ENCODE measurements around the gene SNRPA.
A peak's percentile ranks its signal among the peaks of the same experiment; 100 is the strongest.

SNRPA gene

GRCh38 chr19:40735013-40735771, 15.8 kb upstream of the SNRPA start:
- no peak for TF ChIP-seq CTCF (IDR thresholded peaks at IDR 0.05; ENCODE audit: low read depth, low read length)
- DNase-seq (ENCODE audit: extremely low read depth, low read depth): no peak

- no peak for TF ChIP-seq CTCF (IDR thresholded peaks at IDR 0.05; ENCODE audit: low read depth, low read length)
- DNase-seq (ENCODE audit: extremely low read depth, low read depth): no peak
Observed at GRCh38 chr19:40736661-40737060, 14.3 kb upstream of the SNRPA start.

DNA sequence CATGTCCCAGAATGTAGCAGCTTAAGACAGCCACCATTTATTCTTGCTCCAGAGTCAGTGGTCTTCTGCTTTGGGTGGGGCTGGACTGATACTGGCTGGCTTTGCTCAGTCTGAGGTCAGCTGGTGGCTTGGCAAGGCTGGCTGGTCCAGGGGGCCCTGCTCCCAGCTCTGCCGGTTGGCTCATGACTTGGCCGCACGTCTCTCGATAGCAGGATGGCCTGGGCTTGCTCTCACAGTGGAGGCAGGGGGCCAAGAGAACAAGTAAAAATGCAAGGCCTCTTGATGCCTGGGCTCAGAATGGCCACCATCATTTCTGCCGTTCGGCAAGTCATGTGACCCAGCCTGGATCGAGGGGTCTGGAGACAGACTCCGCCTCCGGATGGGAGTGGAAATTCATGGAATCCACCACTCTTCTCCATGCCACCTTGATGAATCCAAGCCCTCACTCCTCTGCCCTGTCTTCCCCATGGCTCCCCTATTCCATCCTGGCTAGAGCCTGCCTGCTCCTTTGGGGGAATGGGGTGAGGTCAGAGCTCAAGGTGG, 13.8 kb upstream of the SNRPA start:
- DNase-seq (ENCODE audit: extremely low read depth, low read depth): no peak
- no peak for TF ChIP-seq CTCF (IDR thresholded peaks at IDR 0.05; ENCODE audit: low read depth, low read length)

DNA sequence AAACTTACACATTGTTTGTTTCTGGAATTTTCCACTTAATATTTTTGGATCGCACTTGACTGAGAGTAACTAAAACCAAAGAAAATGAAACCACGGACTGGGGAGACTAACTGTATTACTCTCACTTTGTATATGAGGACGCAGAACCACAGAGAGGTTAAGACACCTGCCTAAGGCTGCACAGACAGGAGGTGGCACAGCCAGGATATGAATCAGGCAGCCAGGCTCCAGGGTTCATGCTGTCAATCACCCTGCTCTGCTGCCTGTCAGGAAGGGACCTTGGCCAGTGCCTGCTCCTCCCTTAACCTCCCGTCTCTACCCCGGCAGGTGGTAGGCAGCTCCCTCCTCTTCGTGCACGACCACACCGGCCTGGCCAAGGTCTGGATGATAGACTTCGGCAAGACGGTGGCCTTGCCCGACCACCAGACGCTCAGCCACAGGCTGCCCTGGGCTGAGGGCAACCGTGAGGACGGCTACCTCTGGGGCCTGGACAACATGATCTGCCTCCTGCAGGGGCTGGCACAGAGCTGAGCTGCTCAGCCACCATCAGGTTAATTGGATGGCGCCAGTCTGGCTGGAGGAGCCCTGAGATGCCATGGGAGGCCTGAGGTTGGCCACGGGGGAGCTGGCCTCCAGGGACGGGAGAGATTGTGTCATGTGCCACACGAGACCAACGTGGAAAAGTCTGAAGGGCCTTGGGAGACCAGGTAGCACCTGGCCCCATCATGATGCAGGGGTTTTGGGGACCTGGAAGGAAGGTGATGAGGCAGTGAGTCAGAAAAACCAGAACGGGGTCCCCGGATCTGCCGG, 11.8 kb upstream of the SNRPA start:
- no peak for TF ChIP-seq CTCF (IDR thresholded peaks at IDR 0.05; ENCODE audit: low read depth, low read length)
- DNase-seq (ENCODE audit: extremely low read depth, low read depth): no peak

DNA sequence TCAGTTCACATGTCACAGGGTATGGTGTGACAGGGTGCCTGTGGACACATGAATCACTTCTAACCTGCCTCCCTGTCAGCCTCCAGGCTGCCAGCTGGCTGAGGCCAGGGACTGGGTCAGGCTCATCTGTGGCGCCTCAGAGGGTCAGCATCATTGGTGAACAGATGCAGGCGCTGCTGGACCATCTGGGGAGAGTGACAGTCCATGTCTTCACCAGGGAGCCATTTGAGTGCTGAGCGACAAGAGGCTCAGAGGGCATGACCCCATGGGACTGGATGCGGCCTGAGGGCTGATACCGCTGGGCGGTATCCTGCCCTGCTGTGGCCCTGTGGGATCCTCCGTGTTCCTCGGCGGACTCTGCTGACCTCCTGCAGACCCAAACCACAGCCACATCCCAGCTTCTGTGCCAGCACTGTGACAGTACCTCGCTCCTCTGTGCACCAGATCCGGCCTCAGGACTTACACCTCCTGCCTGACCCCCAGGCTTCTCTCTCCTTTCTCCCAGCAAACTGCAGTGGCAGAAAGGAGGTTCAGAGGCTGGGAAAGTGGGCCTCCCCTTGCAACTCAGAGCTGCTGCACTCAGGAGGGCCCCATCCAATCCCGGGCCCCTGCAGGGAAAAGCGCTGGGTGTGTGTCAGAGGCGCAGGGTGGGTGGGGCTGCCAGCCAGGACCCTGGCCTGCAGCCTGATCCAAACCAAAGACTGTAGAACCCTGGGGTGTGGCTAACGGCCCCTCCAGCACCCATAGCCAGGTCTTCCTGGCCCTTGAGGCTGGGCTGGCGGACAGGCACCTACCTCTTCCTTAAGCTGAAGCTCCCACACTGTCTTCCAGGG, 10.9 kb upstream of the SNRPA start:
- TF ChIP-seq CTCF (IDR thresholded peaks at IDR 0.05; ENCODE audit: low read depth, low read length): no peak
- no peak for DNase-seq (ENCODE audit: extremely low read depth, low read depth)

- peak; percentile 78 for DNase-seq (ENCODE audit: extremely low read depth, low read depth)
- no peak for TF ChIP-seq CTCF (IDR thresholded peaks at IDR 0.05; ENCODE audit: low read depth, low read length)
Observed at GRCh38 chr19:40740747-40741146, 10.3 kb upstream of the SNRPA start.

All from AG09319 (cell line).